AG09319 (cell line): ENCODE measurements around the gene HEXD.

Experiments used
- DNase-seq: peaks from one replicate; pipeline ENCODE4 v3.0.0-alpha.2; 2010; ENCODE audit warnings: low read depth; ENCODE audit errors: extremely low read depth
- CTCF ChIP-seq: IDR thresholded peaks from 2 replicates; pipeline ENCODE4 v1.5.1; 2011; ENCODE audit warnings: low read depth, mild to moderate bottlenecking, inconsistent platforms, low read length, moderate library complexity

HEXD gene

GRCh38 chr17:82463925-82464566 lies 45.9 kb downstream of the HEXD start:
- no peak for DNase-seq
- no peak for TF ChIP-seq CTCF

- TF ChIP-seq CTCF = no peak
- DNase-seq = no peak
Measured at GRCh38 chr17:82464567-82464929, 46.4 kb downstream of the HEXD start.

GRCh38 chr17:82465023-82465603 lies 47.0 kb downstream of the HEXD start:
- no peak for TF ChIP-seq CTCF
- DNase-seq = no peak

GRCh38 chr17:82468692-82469091 lies 50.5 kb downstream of the HEXD start:
- no peak for TF ChIP-seq CTCF
- no peak for DNase-seq

GRCh38 chr17:82470065-82470464 lies 51.9 kb downstream of the HEXD start:
- DNase-seq = no peak
- TF ChIP-seq CTCF = no peak

- DNase-seq = no peak
Measured at GRCh38 chr17:82474223-82475010, 56.3 kb downstream of the HEXD start.

More at GRCh38 chr17:82474223-82475010, 56.3 kb downstream of the HEXD start:
- TF ChIP-seq CTCF = no peak
